Aorta (tissue), 5 donors: Measurements from ENCODE around the gene PMAIP1. TPM values are rescaled to one million over a fixed set of nuclear protein-coding genes. Genes with fewer than 3 reads are reported as not detected.
A peak's percentile ranks its signal among the peaks of the same experiment; 100 is the strongest.
"Not testable (repeated sequence)": the region's sequence is repeated elsewhere in the genome, so short reads cannot be mapped to it uniquely, and the experiment has no call there.

ENCODE experiments used
- ATAC-seq: fragments of 200-7000 bp; cut with Tn5 transposase; one replicate; pipeline ENCODE4 v1.9.1; 2022; ENCODE audit warnings: moderate library complexity; ENCODE audit not compliant: low FRiP score
- DNase-seq, 2 donors: peaks; one replicate each; pipeline ENCODE4 v3.0.0-alpha.2; 2020
- H3K27ac ChIP-seq, 2 donors: one replicate each; pipeline ENCODE4 v1.5.1; 2013; ENCODE audit warnings: low read length in 2 of 2, mild to moderate bottlenecking in 2 of 2, moderate library complexity in 2 of 2, control low read depth in 1 of 2, inconsistent platforms in 1 of 2, low read depth in 1 of 2
- H3K27me3 ChIP-seq, 2 donors: one replicate each; pipeline ENCODE4 v1.6.1; 2013; ENCODE audit warnings: control low read depth in 1 of 2, low read length in 1 of 2, mild to moderate bottlenecking in 1 of 2, moderate library complexity in 1 of 2; ENCODE audit not compliant: insufficient read depth in 2 of 2, control insufficient read depth in 1 of 2
- H3K36me3 ChIP-seq, 2 donors: one replicate each; pipeline ENCODE4 v1.6.1; 2013; ENCODE audit warnings: control low read depth in 1 of 2, low read length in 1 of 2, mild to moderate bottlenecking in 1 of 2; ENCODE audit not compliant: insufficient read depth in 2 of 2, control insufficient read depth in 1 of 2
- H3K4me1 ChIP-seq, 2 donors: one replicate each; pipeline ENCODE4 v1.6.1; 2013; ENCODE audit warnings: low read length in 2 of 2, control low read depth in 1 of 2, mild to moderate bottlenecking in 1 of 2, moderate library complexity in 1 of 2; ENCODE audit not compliant: insufficient read depth in 2 of 2, control insufficient read depth in 1 of 2
- H3K4me3 ChIP-seq, 2 donors: one replicate each; pipeline ENCODE4 v1.5.1; 2013; ENCODE audit warnings: low read length in 2 of 2, control low read depth in 1 of 2, mild to moderate bottlenecking in 1 of 2
- H3K9me3 ChIP-seq: one replicate; pipeline ENCODE4 v1.6.1; 2013; ENCODE audit warnings: mild to moderate bottlenecking, low read length; ENCODE audit not compliant: control insufficient read depth
- WGBS, 2 donors: extraction: QIAGEN DNeasy Blood & Tissue Kit; methylation state at CpG; one replicate each; pipeline ENCODE4 v1.1.7; 2013; 5-methylcytosine and 5-hydroxymethylcytosine counted together
- intact Hi-C, 2 donors: fragments of 100-400 bp; cut with DNase I; formaldehyde crosslinking; loops; one replicate each; pipeline versions ENCODE4 v1.14.2 to v1.15.0; 2022
- long read RNA-seq, 2 donors: library from polyadenylated mRNA; unstranded; transcript quantifications; one replicate each; pipeline ENCODE4 v2.0.0, GENCODE V29; 2020 to 2021
- polyA plus RNA-seq, 2 donors: library from polyadenylated mRNA; stranded (reverse); fragments of 200-250 nt; gene quantifications; one replicate each; pipeline ENCODE4 v1.2.3, GENCODE V29; 2013
- total RNA-seq, 2 donors: library from RNA; stranded (reverse); fragmentation: NEBNext Ultra II Directional; extraction: Animal tissue kit (Norgen Biotek cat#: 25700); gene quantifications; one replicate each; pipeline ENCODE4 v1.2.1, GENCODE V29; 2021
- donor health status: healthy with polysubstance abuse.
- donor health status: Bipolar disorder and iron deficiency.
- donor health status: DM: no; HTN: no; CAD: no.
- donor health status: DM: no; HTN: no; CAD: no.
- donor health status: DM: yes; HTN: yes; CAD: no.

PMAIP1 gene
- 1 to 10 TPM in 1 of 2 donors, under 1 TPM in 1; 0.24 to 1.3 TPM for total RNA-seq
- polyA plus RNA-seq, result 1 to 10 TPM in 1 of 2 donors, under 1 TPM in 1; 0.20 to 1.0 TPM
- long read RNA-seq, donor 1, partial matches to known transcripts, result 0 of 4 reads
- long read RNA-seq, donor 1, other reads (novel, unspliced or antisense), result 0 of 4 reads
- long read RNA-seq, donor 2, result 0 reads

GRCh38 chr18:59899298-59900221, at the start of gene PMAIP1:
PMAIP1 (plus strand) TSS chr18:59899996; CDS start chr18:59900178, 182 bp downstream.
- Histone ChIP-seq H3K36me3 (no peaks in the 10 kb centered on the region), H3K27me3 (peaks cover 0 to 3% of the 10 kb centered on the region in 2 donors), H3K9me3 (no peaks in the 10 kb centered on the region), H3K27ac (no peak within 1 kb of the TSS), H3K4me3 (peak within 1 kb of the TSS; percentile 19 to 39), H3K4me1 (no peaks in the 10 kb centered on the region)
- intact Hi-C loops, result no loop called here
- 2% methylated on average over 72 to 73 of the region's 73 CpGs for WGBS, 2 donors
- ATAC-seq (peak; percentile 91), DNase-seq (peak; percentile 81 to 91)

DNA sequence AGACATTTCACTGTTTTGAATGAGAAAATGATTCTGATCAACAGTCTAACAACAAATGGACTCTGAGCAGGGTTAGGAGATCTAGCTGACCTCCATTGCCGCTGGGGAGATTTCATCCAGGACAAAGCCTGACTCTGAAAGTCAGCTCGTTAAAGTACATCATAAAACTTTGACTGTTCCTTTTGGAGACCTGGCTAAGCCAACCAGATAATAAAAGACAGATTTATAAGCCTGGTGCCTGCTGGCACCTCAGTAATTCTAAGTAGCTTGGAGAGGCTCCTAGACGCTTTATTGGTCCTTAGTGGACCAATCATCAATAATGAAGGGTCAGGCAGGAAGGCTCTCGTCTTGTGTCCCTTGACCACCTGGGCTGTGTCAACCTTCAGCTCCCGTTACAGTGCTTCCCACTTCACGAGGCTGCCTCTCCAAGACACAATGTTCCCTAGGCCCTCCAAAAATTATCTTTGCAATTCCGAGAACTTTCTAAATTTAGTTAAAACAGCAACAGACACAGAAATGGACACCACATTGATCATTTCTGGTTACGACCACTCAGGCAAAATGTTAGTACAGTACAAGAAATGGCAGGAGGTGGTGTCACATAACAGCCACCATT, 47.9 kb upstream of the PMAIP1 start:
- Histone ChIP-seq H3K9me3 (no peaks in the 10 kb centered on the region), H3K27ac (no peak overlapping the region), H3K4me1 (no peaks in the 10 kb centered on the region), H3K36me3 (no peaks in the 10 kb centered on the region), H3K27me3 (no peaks in the 10 kb centered on the region), H3K4me3 (no peak overlapping the region)
- ATAC-seq (no peak), DNase-seq (no peak)
- WGBS, 2 donors, result 47 to 54% methylated on average over 8 of the region's 8 CpGs
- intact Hi-C loops, result no loop called here

GRCh38 chr18:59852548-59852947, 47.2 kb upstream of the PMAIP1 start:
- Histone ChIP-seq H3K9me3 (no peaks in the 10 kb centered on the region), H3K27ac (no peak overlapping the region), H3K4me1 (no peaks in the 10 kb centered on the region), H3K4me3 (no peak overlapping the region), H3K36me3 (no peaks in the 10 kb centered on the region), H3K27me3 (no peaks in the 10 kb centered on the region)
- 94 to 97% methylated on average over 2 of the region's 2 CpGs for WGBS, 2 donors
- DNase-seq, result no peak
- intact Hi-C loops, result no loop called here
- no peak for ATAC-seq

- ATAC-seq (no peak), DNase-seq (no peak)
- Histone ChIP-seq H3K27me3 (no peaks in the 10 kb centered on the region), H3K4me3 (no peak overlapping the region), H3K27ac (no peak overlapping the region), H3K4me1 (no peaks in the 10 kb centered on the region), H3K36me3 (no peaks in the 10 kb centered on the region), H3K9me3 (no peaks in the 10 kb centered on the region)
- intact Hi-C loops, result no loop called here
- 53 to 68% methylated on average over 3 of the region's 3 CpGs for WGBS, 2 donors
Measured at GRCh38 chr18:59853380-59853779, 46.4 kb upstream of the PMAIP1 start.

DNA sequence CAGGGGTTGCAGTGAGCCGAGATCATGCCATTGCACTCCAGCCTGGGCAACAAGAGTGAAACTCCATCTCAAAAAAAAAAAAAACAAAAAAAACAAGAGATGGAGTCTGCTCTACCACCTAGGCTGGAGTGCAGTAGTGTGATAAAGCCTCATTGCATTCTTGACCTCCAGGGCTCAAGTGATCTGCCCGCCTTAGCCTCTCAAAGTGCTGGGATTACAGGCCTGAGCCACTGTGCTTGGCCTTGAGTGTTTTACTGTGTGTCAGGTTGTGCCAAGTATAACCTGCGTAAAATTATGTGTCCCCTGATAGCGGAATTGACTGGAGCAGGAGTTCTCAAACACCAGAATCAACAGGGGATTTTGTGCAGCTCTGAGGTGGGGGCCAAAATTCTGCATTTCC, 45.8 kb upstream of the PMAIP1 start:
- H3K4me1 ChIP-seq, H3K27me3 ChIP-seq, H3K9me3 ChIP-seq, DNase-seq, H3K4me3 ChIP-seq, H3K27ac ChIP-seq, intact Hi-C loops, ATAC-seq, H3K36me3 ChIP-seq: not testable (repeated sequence)
- WGBS, 2 donors, result 75 to 91% methylated on average over 4 of the region's 4 CpGs

GRCh38 chr18:59861009-59861408, 38.8 kb upstream of the PMAIP1 start:
- no peaks in the 10 kb centered on the region for H3K36me3 ChIP-seq
- no peaks in the 10 kb centered on the region for H3K4me1 ChIP-seq
- H3K9me3 ChIP-seq, result peaks cover 1% of the 10 kb centered on the region
- intact Hi-C loops, result no loop called here
- no peak overlapping the region for H3K27ac ChIP-seq
- no peak for DNase-seq
- H3K27me3 ChIP-seq, result peaks cover 0 to 1% of the 10 kb centered on the region in 2 donors
- ATAC-seq, result no peak
- 25 to 30% methylated on average over 4 of the region's 4 CpGs for WGBS, 2 donors
- no peak overlapping the region for H3K4me3 ChIP-seq

DNA sequence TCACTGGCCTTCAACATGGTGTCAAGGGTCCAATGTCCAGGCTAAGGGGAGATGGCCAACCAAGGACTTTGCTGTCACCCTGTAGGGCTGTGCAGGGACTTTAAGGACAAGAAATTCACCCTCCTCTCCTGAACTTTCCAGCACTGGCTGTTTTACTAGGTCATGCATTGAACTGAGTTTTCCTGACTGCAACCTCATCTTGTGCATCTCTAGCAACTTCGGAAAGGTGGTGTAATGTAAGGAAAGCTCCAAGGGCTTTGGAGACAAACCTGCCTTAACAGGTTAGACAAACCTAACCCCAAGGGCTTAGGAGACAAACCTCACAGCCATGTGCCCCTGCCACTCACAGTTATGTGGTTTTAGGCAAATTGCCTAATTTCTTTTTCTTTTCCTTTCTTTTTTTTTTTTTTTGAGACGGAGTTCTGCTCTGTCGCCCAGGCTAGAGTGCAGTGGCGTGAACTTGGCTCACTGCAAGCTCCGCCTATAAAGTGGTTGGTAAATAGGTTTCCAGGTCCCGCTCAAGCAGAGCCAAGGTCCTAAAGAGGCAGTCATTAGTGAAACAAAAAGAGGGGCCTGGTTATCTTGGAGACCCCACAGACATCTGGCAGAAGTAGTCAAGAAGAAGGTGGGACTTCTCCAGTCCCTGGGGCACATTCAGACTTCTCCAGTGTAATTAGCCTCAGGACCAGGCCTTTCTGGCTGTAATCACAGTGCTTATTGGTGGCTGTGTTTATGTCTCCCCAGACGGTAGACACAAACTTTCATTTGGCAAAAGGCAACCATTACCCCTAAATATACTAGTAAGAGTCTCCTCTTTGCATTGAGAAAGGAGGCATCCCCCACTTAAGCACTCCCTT, 37.6 kb upstream of the PMAIP1 start:
- ATAC-seq, result no peak
- Histone ChIP-seq H3K36me3 (no peaks in the 10 kb centered on the region), H3K4me1 (no peaks in the 10 kb centered on the region), H3K4me3 (no peak overlapping the region), H3K27me3 (peaks cover 0 to 1% of the 10 kb centered on the region in 2 donors), H3K27ac (no peak overlapping the region), H3K9me3 (peaks cover 1% of the 10 kb centered on the region)
- 57% methylated on average over 7 of the region's 7 CpGs for WGBS, 2 donors
- intact Hi-C loops, result no loop called here
- DNase-seq, result no peak

DNA sequence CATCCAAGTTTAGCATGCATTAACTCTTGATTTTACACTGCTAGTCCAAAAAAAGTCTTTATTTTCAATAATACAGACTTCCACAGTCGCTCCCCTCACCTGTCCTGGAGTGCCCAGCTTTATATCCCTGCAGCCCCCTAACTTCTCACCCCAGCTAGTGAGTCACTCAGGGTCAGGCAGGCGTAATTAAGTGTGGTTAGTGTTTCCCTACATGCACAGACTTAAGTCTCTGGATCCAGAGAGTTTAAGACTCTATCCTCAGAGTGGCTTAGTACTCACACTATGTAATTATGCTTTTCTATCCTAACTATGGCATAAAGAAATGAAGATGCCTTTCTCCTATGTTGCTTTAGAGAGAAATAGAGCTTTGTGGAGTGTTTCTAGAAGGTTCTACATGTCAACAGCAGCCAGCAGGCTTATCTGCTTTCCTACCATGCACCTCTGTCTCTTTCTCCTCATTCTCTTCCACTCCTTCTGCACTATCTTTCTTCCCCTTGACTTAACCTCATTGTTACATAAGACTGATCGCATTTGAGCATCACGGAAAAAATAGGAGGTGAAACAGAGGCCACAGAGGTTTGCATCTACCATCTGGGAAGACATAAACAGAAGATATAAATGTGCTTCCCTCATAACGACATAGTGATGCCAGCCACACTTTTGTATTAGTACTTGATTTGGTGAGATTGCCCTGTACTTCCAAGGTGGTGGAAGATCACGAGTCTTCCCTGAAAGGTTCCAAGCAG, 34.4 kb upstream of the PMAIP1 start:
- no peak for DNase-seq
- no peaks in the 10 kb centered on the region for H3K36me3 ChIP-seq
- peaks cover 1% of the 10 kb centered on the region for H3K9me3 ChIP-seq
- H3K4me3 ChIP-seq, result no peak overlapping the region
- no peak overlapping the region for H3K27ac ChIP-seq
- H3K27me3 ChIP-seq, result peaks cover 0 to 1% of the 10 kb centered on the region in 2 donors
- no peak for ATAC-seq
- 73 to 77% methylated on average over 6 of the region's 6 CpGs for WGBS, 2 donors
- intact Hi-C loops, result no loop called here
- no peaks in the 10 kb centered on the region for H3K4me1 ChIP-seq
